Gastrocnemius medialis (tissue), 4 donors: Measurements from ENCODE around the gene NAALADL1.

Experiments
- POLR2A ChIP-seq, 2 donors: fragments of 450-650 bp; IDR thresholded peaks; one replicate each; pipeline ENCODE4 v1.6.1; 2017; ENCODE audit warnings: antibody characterized with exemption in 2 of 2, mild to moderate bottlenecking in 2 of 2, moderate library complexity in 2 of 2
- TF ChIP-seq, protein P1 (sequence below), 5 experiments: fragments of 450-650 bp in 3 of 5; fragments of 200-600 bp in 2 of 5; sonication (generic) in 2 of 5; IDR thresholded peaks in 4 of 5; conservative IDR thresholded peaks in 1 of 5; 1 replicate in 4 of 5; 2 replicates in 1 of 5; pipeline ENCODE4 v1.5.1; 2016 to 2019; ENCODE audit warnings: antibody characterized with exemption in 5 of 5, mild to moderate bottlenecking in 3 of 5, moderate library complexity in 3 of 5

DNA sequence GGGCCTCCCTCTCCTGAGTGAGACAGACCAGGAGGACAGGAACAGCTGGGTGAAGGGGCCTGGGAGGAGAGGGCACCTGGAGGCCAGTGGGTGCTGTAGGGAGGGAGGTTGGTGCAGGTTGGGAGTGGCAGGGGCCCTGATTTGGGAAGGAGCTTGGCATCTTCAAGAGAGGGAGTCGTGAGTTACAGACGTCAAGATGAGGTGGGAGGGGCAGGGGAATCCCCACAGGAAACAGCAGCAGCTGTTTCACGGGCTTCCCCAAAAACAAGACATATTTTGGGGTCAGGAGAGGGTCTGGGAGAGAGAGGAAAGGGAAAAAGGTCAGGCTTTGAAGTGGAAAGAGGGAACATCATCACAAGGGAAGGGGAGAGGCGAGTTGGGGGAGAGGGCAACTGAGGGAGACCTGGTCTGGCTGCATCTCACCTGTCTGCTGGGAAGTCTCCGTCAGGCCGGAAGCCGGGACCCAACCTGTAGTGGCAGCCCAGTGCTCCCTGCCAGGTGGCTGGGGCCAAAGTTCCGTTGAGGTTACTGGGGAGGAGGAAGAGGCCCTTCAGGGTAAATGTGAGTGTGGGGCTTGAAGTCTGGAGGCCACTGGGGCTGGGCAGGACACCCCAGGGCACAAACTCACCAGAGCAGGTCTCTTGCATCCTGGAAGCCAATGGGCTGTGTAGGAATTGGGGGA, 4.4 kb downstream of the NAALADL1 start:
- TF ChIP-seq, protein P1, sequence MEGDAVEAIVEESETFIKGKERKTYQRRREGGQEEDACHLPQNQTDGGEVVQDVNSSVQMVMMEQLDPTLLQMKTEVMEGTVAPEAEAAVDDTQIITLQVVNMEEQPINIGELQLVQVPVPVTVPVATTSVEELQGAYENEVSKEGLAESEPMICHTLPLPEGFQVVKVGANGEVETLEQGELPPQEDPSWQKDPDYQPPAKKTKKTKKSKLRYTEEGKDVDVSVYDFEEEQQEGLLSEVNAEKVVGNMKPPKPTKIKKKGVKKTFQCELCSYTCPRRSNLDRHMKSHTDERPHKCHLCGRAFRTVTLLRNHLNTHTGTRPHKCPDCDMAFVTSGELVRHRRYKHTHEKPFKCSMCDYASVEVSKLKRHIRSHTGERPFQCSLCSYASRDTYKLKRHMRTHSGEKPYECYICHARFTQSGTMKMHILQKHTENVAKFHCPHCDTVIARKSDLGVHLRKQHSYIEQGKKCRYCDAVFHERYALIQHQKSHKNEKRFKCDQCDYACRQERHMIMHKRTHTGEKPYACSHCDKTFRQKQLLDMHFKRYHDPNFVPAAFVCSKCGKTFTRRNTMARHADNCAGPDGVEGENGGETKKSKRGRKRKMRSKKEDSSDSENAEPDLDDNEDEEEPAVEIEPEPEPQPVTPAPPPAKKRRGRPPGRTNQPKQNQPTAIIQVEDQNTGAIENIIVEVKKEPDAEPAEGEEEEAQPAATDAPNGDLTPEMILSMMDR (IDR thresholded peaks at IDR 0.05 in 4 of 5, conservative IDR thresholded peaks at IDR 0.05 in 1 of 5): no peak
- no peak for TF ChIP-seq POLR2A (IDR thresholded peaks at IDR 0.05)
